Measurements from ENCODE around the gene DCLRE1B. TPM values are rescaled to one million over a fixed set of nuclear protein-coding genes. Genes with fewer than 3 reads are reported as not detected.

The DCLRE1B gene
- total RNA-seq, 4 donors from 2014 or later: 3.2 to 5.0 (median 4.1) TPM

DNA sequence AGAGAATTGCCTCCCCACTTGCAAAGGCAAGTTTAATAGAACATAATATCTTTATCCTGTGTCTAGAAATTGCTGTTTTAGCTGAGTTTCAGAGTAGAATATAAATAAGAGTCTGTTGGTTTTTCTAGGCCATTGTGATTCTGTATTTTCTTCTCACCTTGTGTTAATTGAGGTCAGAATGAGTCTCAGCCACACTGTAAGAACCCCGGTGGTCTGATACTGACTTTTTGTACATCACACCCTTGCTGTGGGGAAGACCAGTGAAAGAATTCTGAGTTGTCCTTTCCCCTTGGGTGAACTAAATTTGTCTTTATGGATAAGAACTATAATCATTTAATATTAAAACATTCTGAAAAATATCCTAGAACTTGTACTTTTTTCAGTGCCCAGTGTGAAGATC, 30.8 kb downstream of the DCLRE1B start:
- Histone ChIP-seq H3K4me3 (replicated peaks in 1 of 3) (no peak overlapping the region), H3K27ac (no peak overlapping the region), H3K27me3 (no peaks in the 10 kb centered on the region), H3K36me3 (peaks cover 6% of the 10 kb centered on the region in 2 donors), H3K4me1 (peaks cover 40 to 48% of the 10 kb centered on the region in 2 donors), H3K9me3 (no peaks in the 10 kb centered on the region)
- TF ChIP-seq POLR2A (IDR thresholded peaks at IDR 0.05): no peak
- TF ChIP-seq, protein P1, sequence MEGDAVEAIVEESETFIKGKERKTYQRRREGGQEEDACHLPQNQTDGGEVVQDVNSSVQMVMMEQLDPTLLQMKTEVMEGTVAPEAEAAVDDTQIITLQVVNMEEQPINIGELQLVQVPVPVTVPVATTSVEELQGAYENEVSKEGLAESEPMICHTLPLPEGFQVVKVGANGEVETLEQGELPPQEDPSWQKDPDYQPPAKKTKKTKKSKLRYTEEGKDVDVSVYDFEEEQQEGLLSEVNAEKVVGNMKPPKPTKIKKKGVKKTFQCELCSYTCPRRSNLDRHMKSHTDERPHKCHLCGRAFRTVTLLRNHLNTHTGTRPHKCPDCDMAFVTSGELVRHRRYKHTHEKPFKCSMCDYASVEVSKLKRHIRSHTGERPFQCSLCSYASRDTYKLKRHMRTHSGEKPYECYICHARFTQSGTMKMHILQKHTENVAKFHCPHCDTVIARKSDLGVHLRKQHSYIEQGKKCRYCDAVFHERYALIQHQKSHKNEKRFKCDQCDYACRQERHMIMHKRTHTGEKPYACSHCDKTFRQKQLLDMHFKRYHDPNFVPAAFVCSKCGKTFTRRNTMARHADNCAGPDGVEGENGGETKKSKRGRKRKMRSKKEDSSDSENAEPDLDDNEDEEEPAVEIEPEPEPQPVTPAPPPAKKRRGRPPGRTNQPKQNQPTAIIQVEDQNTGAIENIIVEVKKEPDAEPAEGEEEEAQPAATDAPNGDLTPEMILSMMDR (IDR thresholded peaks at IDR 0.05): no peak
- 78 to 84% methylated on average over 1 of the region's 1 CpG for WGBS, 2 donors
- intact Hi-C loops (cut with DNase I): no loop called here
- DNase-seq: no peak

DNA sequence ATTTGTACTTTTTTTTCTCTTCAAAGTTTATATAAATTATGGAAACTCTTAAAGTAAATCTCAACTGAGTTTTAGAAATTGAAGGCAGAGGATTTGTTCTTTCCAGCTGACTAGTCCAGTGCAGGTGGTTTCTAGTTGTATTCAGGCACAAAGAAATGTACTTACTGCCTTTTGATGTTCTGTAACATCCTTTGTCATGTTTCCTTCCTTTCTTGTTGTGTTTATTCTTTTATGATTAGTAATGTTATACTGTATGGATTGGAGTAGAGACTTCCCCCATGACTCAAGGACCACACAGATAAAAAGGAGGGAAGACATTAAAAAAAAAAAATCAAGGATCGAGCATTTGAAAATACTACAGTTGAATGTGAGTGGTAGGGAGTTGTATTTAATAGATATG, 32.0 kb downstream of the DCLRE1B start:
- WGBS, 2 donors: 78 to 85% methylated on average over 1 of the region's 1 CpG
- peaks cover 28 to 39% of the 10 kb centered on the region in 2 donors for H3K4me1 ChIP-seq
- DNase-seq: no peak
- H3K27ac ChIP-seq: no peak overlapping the region
- no peaks in the 10 kb centered on the region for H3K27me3 ChIP-seq
- TF ChIP-seq POLR2A (IDR thresholded peaks at IDR 0.05): no peak
- TF ChIP-seq, protein P1 (IDR thresholded peaks at IDR 0.05): no peak
- H3K4me3 ChIP-seq (replicated peaks in 1 of 3): no peak overlapping the region
- intact Hi-C loops (cut with DNase I): no loop called here
- peaks cover 9 to 11% of the 10 kb centered on the region in 2 donors for H3K36me3 ChIP-seq
- H3K9me3 ChIP-seq: no peaks in the 10 kb centered on the region

DNA sequence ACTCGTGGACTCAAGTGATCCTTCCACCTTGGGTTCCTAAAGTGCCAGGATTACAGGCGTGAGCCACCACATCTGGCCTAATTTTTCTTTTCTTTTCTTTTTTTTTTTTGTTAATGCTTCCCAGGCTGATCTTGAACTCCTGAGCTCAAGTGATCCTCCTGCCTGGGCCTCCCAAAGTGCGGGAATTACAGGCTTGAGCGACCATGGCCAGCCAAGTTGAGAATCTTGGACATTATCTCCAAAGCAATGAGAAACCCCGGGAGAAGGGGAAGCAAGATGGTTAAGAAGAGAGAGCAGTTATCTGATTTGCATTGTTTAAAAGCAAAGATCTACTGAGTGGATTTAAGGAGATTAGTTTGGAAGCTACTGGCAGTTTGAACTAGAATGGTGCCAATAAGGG, 33.1 kb downstream of the DCLRE1B start:
- WGBS, 2 donors: 58 to 73% methylated on average over 5 of the region's 5 CpGs
- H3K36me3 ChIP-seq: peaks cover 9 to 11% of the 10 kb centered on the region in 2 donors
- TF ChIP-seq, protein P1 (IDR thresholded peaks at IDR 0.05): no peak
- no peak for TF ChIP-seq POLR2A (IDR thresholded peaks at IDR 0.05)
- peaks cover 17 to 31% of the 10 kb centered on the region in 2 donors for H3K4me1 ChIP-seq
- intact Hi-C loops (cut with DNase I): no loop called here
- H3K27me3 ChIP-seq: no peaks in the 10 kb centered on the region
- no peak for DNase-seq
- no peaks in the 10 kb centered on the region for H3K9me3 ChIP-seq
- no peak overlapping the region for H3K4me3 ChIP-seq (replicated peaks in 1 of 3)
- no peak overlapping the region for H3K27ac ChIP-seq

DNA sequence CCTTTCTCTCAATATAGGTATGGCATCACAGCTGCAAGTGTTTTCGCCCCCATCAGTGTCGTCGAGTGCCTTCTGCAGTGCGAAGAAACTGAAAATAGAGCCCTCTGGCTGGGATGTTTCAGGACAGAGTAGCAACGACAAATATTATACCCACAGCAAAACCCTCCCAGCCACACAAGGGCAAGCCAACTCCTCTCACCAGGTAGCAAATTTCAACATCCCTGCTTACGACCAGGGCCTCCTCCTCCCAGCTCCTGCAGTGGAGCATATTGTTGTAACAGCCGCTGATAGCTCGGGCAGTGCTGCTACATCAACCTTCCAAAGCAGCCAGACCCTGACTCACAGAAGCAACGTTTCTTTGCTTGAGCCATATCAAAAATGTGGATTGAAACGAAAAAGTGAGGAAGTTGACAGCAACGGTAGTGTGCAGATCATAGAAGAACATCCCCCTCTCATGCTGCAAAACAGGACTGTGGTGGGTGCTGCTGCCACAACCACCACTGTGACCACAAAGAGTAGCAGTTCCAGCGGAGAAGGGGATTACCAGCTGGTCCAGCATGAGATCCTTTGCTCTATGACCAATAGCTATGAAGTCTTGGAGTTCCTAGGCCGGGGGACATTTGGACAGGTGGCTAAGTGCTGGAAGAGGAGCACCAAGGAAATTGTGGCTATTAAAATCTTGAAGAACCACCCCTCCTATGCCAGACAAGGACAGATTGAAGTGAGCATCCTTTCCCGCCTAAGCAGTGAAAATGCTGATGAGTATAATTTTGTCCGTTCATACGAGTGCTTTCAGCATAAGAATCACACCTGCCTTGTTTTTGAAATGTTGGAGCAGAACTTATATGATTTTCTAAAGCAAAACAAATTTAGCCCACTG, 35.5 kb downstream of the DCLRE1B start:
- no peaks in the 10 kb centered on the region for H3K27me3 ChIP-seq
- TF ChIP-seq POLR2A (IDR thresholded peaks at IDR 0.05): no peak
- TF ChIP-seq, protein P1 (IDR thresholded peaks at IDR 0.05): no peak
- peaks cover 12% of the 10 kb centered on the region in 2 donors for H3K4me1 ChIP-seq
- 80 to 81% methylated on average over 16 of the region's 16 CpGs for WGBS, 2 donors
- DNase-seq: no peak
- H3K27ac ChIP-seq: no peak overlapping the region
- H3K36me3 ChIP-seq: peaks cover 11 to 13% of the 10 kb centered on the region in 2 donors
- H3K4me3 ChIP-seq (replicated peaks in 1 of 3): no peak overlapping the region
- intact Hi-C loops (cut with DNase I): no loop called here
- H3K9me3 ChIP-seq: no peaks in the 10 kb centered on the region

DNA sequence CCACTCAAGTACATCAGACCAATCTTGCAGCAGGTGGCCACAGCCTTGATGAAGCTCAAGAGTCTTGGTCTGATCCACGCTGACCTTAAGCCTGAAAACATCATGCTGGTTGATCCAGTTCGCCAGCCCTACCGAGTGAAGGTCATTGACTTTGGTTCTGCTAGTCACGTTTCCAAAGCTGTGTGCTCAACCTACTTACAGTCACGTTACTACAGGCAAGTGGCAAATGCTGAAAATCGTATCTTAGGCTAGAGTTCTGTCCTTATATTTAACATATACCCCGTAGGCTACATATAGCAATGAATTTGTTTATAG, 36.1 kb downstream of the DCLRE1B start:
- TF ChIP-seq, protein P1 (IDR thresholded peaks at IDR 0.05): no peak
- no peak for TF ChIP-seq POLR2A (IDR thresholded peaks at IDR 0.05)
- H3K4me1 ChIP-seq: peaks cover 6 to 15% of the 10 kb centered on the region in 2 donors

More for the DNA sequence above, 36.1 kb downstream of the DCLRE1B start:
- intact Hi-C loops (cut with DNase I): no loop called here
- H3K36me3 ChIP-seq: peaks cover 11 to 13% of the 10 kb centered on the region in 2 donors
- no peaks in the 10 kb centered on the region for H3K27me3 ChIP-seq
- H3K27ac ChIP-seq: no peak overlapping the region
- WGBS, 2 donors: 93 to 96% methylated on average over 7 of the region's 7 CpGs
- no peak overlapping the region for H3K4me3 ChIP-seq (replicated peaks in 1 of 3)
- no peak for DNase-seq
- H3K9me3 ChIP-seq: no peaks in the 10 kb centered on the region
